Measurements from ENCODE around the gene CTSC. TPM values are rescaled to one million over a fixed set of nuclear protein-coding genes. Genes with fewer than 3 reads are reported as not detected.

The CTSC gene
- total RNA-seq, 2 experiments from 2014 or later = 211 to 219 TPM

GRCh38 chr11:88300888-88301487 lies 36.5 kb downstream of the CTSC start:
- no peak for DNase-seq

DNA sequence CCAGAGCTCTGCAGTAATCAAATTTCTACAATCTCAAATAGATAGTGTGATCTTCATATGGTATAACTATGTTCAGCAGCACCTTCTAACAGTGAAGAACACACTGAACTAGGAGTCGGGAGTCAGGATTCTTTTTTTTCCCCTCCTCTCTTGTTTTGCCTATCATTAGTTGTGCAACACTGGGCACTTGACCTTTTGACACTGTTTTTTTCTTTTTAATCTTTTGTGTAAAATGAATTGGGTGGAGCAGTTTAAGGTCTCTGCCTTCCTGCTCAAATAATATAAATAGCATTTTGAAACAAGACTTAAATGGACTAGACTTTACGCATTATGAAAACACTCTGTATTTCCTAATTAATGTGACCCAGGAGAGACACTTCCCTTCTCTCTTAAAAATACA lies 39.7 kb downstream of the CTSC start:
- no peak for ATAC-seq
- ChIA-PET CTCF (interaction anchor here (0.8 kb wide), 1 partner anchor 10 kb away, joined by 3 read pairs; no protein-coding TSS in a partner anchor), POLR2A (no interaction called here)
- H3K4me3 Mint-ChIP-seq = no peak overlapping the region
- no peaks in the 10 kb centered on the region for H3K27me3 Mint-ChIP-seq (ENCODE audit: low read depth)
- no peak overlapping the region for H3K27ac Mint-ChIP-seq
- H3K4me1 Mint-ChIP-seq (ENCODE audit: low read depth) = peaks cover 20% of the 10 kb centered on the region
- H3K9me3 Mint-ChIP-seq (ENCODE audit: insufficient read depth) = no peaks in the 10 kb centered on the region
- peaks cover 88% of the 10 kb centered on the region for H3K36me3 Mint-ChIP-seq (ENCODE audit: low read depth)
- DNase-seq = no peak

More at GRCh38 chr11:88300888-88301487, 36.5 kb downstream of the CTSC start:
- Mint-ChIP-seq H3K9me3 (ENCODE audit: insufficient read depth) (peaks cover 4% of the 10 kb centered on the region), H3K27ac (peak overlapping the region; percentile 45), H3K4me3 (no peak overlapping the region), H3K27me3 (ENCODE audit: low read depth) (no peaks in the 10 kb centered on the region), H3K36me3 (ENCODE audit: low read depth) (peaks cover 91% of the 10 kb centered on the region), H3K4me1 (ENCODE audit: low read depth) (peaks cover 36% of the 10 kb centered on the region)
- ATAC-seq = no peak
- CTCF ChIA-PET = interaction anchor here (1.6 kb wide), 1 partner anchor 243 kb away, joined by 3 read pairs; no protein-coding TSS in a partner anchor
- POLR2A ChIA-PET = interaction anchor here (0.7 kb wide), 1 partner anchor 37 kb away, joined by 3 read pairs; the partner anchor contains the start of gene CTSC

GRCh38 chr11:88297421-88297820 lies 40.1 kb downstream of the CTSC start:
- CTCF ChIA-PET = interaction anchor here (0.8 kb wide), 1 partner anchor 9 kb away, joined by 3 read pairs; no protein-coding TSS in a partner anchor
- no peak overlapping the region for H3K4me3 Mint-ChIP-seq
- H3K27ac Mint-ChIP-seq = no peak overlapping the region
- DNase-seq = no peak
- H3K27me3 Mint-ChIP-seq (ENCODE audit: low read depth) = no peaks in the 10 kb centered on the region
- ATAC-seq = no peak
- POLR2A ChIA-PET = no interaction called here
- H3K36me3 Mint-ChIP-seq (ENCODE audit: low read depth) = peaks cover 89% of the 10 kb centered on the region
- no peaks in the 10 kb centered on the region for H3K9me3 Mint-ChIP-seq (ENCODE audit: insufficient read depth)
- H3K4me1 Mint-ChIP-seq (ENCODE audit: low read depth) = peaks cover 16% of the 10 kb centered on the region

DNA sequence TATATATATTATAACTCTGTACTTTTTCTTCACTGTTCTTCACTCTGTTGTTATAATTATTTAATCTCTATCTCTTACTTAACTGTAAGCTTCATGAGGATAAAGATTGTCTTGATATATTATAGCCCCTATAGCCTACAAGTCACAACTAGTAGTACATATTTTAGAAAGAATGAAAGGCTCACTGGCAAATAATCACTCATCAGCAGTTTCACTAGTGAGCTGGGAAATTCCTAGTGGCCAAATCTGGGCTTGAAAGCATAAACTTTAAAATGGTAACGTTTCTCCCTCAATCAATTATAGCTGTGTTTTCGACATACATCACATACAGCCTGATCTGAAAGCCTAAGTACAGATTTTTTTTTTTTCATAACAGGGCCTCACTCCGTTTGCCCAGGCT lies 42.5 kb downstream of the CTSC start:
- Mint-ChIP-seq H3K27me3 (ENCODE audit: low read depth) (no peaks in the 10 kb centered on the region), H3K9me3 (ENCODE audit: insufficient read depth) (no peaks in the 10 kb centered on the region), H3K27ac (no peak overlapping the region), H3K4me3 (no peak overlapping the region), H3K36me3 (ENCODE audit: low read depth) (peaks cover 84% of the 10 kb centered on the region), H3K4me1 (ENCODE audit: low read depth) (no peaks in the 10 kb centered on the region)
- ATAC-seq (no peak), DNase-seq (no peak)
- POLR2A ChIA-PET = interaction anchor here (0.6 to 0.9 kb wide), 2 partner anchors 9 to 10 kb away, joined by 3 to 4 read pairs; no protein-coding TSS in a partner anchor
- CTCF ChIA-PET = interaction anchor here (1.1 to 1.3 kb wide), 2 partner anchors 63 to 249 kb away, joined by 4 to 5 read pairs; no protein-coding TSS in a partner anchor

- ChIA-PET CTCF (interaction anchor here (1.3 kb wide), 1 partner anchor 250 kb away, joined by 4 read pairs; no protein-coding TSS in a partner anchor), POLR2A (interaction anchor here (1.6 kb wide), 1 partner anchor 35 kb away, joined by 3 read pairs; no protein-coding TSS in a partner anchor)
- DNase-seq (no peak), ATAC-seq (no peak)
- Mint-ChIP-seq H3K4me1 (ENCODE audit: low read depth) (no peaks in the 10 kb centered on the region), H3K36me3 (ENCODE audit: low read depth) (peaks cover 82% of the 10 kb centered on the region), H3K9me3 (ENCODE audit: insufficient read depth) (no peaks in the 10 kb centered on the region), H3K4me3 (no peak overlapping the region), H3K27ac (no peak overlapping the region), H3K27me3 (ENCODE audit: low read depth) (no peaks in the 10 kb centered on the region)
Observed at GRCh38 chr11:88293931-88294330, 43.6 kb downstream of the CTSC start.

DNA sequence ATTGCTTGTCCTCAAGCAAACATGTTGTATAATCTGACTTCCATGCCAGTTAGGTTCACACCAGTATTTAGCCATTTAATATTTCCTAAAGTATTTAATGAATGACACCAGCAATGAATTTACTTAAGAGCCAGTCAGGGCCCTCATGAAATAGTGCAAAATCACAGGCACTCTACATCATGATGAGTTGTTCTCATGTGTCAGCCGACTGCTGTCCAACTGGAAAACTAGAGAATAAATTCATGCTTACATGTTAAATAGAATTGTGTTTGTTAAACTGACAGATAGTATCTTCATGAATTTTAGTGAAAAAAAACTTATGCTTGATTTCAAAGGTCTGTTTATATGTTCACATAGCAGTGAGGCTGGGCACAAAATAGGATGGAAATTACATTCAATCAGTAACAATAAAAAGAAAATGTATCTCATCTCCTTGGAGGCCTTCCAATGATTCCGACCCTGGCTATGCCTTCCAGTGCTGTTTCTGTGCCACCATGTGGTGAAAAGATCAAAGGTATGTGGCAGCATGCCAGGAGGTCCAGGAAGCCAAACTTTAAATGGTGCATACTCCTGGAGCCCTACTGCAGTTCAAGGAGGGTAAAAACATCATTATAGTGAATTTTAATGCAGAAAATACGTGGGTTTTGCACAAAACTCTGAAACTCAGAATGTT lies 45.2 kb downstream of the CTSC start:
- no peaks in the 10 kb centered on the region for H3K9me3 Mint-ChIP-seq (ENCODE audit: insufficient read depth)
- ChIA-PET CTCF (no interaction called here), POLR2A (interaction anchor here (1.4 kb wide), 1 partner anchor 11 kb away, joined by 3 read pairs; no protein-coding TSS in a partner anchor)
- no peak overlapping the region for H3K27ac Mint-ChIP-seq
- DNase-seq (no peak), ATAC-seq (no peak)
- no peaks in the 10 kb centered on the region for H3K27me3 Mint-ChIP-seq (ENCODE audit: low read depth)
- H3K4me1 Mint-ChIP-seq (ENCODE audit: low read depth) = no peaks in the 10 kb centered on the region
- no peak overlapping the region for H3K4me3 Mint-ChIP-seq
- H3K36me3 Mint-ChIP-seq (ENCODE audit: low read depth) = peaks cover 83% of the 10 kb centered on the region

GRCh38 chr11:88288560-88288959 lies 49.0 kb downstream of the CTSC start:
- POLR2A ChIA-PET = no interaction called here
- CTCF ChIA-PET = interaction anchor here (0.7 kb wide), 1 partner anchor 9 kb away, joined by 3 read pairs; no protein-coding TSS in a partner anchor
- Mint-ChIP-seq H3K27me3 (ENCODE audit: low read depth) (no peaks in the 10 kb centered on the region), H3K9me3 (ENCODE audit: insufficient read depth) (no peaks in the 10 kb centered on the region), H3K27ac (no peak overlapping the region), H3K4me3 (no peak overlapping the region), H3K36me3 (ENCODE audit: low read depth) (peaks cover 68% of the 10 kb centered on the region), H3K4me1 (ENCODE audit: low read depth) (no peaks in the 10 kb centered on the region)
- DNase-seq (no peak), ATAC-seq (no peak)

DNA sequence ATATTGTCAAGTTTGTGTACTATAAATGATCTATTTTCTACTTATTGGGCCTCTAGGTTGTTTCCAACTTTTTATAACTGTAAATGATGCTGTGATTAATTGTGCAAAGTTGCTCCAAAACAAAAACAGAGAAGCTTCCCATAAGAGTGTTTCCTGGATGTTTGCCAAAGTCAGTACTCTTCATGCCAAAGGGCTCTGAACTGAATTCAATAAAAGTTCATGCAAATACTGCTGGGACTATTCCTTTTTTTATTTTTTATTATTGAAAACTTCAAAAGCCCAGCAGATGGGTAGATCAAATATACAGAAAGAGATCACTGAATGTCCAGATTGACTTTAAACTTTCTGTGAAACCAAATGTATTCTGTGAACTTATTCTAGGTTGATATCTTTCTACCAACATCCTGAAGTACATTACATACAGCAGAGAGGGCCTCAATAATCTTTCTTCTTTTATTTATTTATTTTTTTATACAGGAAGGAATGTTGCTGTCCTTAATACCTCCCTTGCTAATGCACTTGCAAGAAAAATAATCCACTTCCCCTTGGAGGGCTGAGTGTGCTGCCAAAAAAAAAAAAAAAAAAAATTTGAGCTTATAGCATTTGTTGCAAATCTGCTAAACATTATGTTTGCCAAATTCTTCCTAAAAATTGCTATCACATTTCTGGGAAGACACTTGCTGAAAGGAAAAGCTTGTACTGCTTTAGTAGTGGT lies 53.0 kb downstream of the CTSC start:
- Mint-ChIP-seq H3K4me3 (no peak overlapping the region), H3K27me3 (ENCODE audit: low read depth) (no peaks in the 10 kb centered on the region), H3K9me3 (ENCODE audit: insufficient read depth) (no peaks in the 10 kb centered on the region), H3K27ac (no peak overlapping the region), H3K36me3 (ENCODE audit: low read depth) (peaks cover 60% of the 10 kb centered on the region), H3K4me1 (ENCODE audit: low read depth) (no peaks in the 10 kb centered on the region)
- POLR2A ChIA-PET = no interaction called here
- ATAC-seq (no peak), DNase-seq (no peak)
- CTCF ChIA-PET = no interaction called here

- ATAC-seq = no peak
- Mint-ChIP-seq H3K27ac (no peak overlapping the region), H3K27me3 (ENCODE audit: low read depth) (no peaks in the 10 kb centered on the region), H3K4me3 (no peak overlapping the region), H3K36me3 (ENCODE audit: low read depth) (peaks cover 52% of the 10 kb centered on the region), H3K9me3 (ENCODE audit: insufficient read depth) (no peaks in the 10 kb centered on the region), H3K4me1 (ENCODE audit: low read depth) (no peaks in the 10 kb centered on the region)
- CTCF ChIA-PET = no interaction called here
- POLR2A ChIA-PET = no interaction called here
- no peak for DNase-seq
Observed at GRCh38 chr11:88282747-88283515, 54.6 kb downstream of the CTSC start.

- no peak for ATAC-seq
- ChIA-PET POLR2A (interaction anchor here (1.4 kb wide), 1 partner anchor 12 kb away, joined by 3 read pairs; no protein-coding TSS in a partner anchor), CTCF (no interaction called here)
- Mint-ChIP-seq H3K36me3 (ENCODE audit: low read depth) (peaks cover 39% of the 10 kb centered on the region), H3K4me3 (no peak overlapping the region), H3K4me1 (ENCODE audit: low read depth) (no peaks in the 10 kb centered on the region), H3K9me3 (ENCODE audit: insufficient read depth) (no peaks in the 10 kb centered on the region), H3K27me3 (ENCODE audit: low read depth) (no peaks in the 10 kb centered on the region), H3K27ac (no peak overlapping the region)
- DNase-seq = no peak
Observed at GRCh38 chr11:88281317-88281712, 56.2 kb downstream of the CTSC start.

DNA sequence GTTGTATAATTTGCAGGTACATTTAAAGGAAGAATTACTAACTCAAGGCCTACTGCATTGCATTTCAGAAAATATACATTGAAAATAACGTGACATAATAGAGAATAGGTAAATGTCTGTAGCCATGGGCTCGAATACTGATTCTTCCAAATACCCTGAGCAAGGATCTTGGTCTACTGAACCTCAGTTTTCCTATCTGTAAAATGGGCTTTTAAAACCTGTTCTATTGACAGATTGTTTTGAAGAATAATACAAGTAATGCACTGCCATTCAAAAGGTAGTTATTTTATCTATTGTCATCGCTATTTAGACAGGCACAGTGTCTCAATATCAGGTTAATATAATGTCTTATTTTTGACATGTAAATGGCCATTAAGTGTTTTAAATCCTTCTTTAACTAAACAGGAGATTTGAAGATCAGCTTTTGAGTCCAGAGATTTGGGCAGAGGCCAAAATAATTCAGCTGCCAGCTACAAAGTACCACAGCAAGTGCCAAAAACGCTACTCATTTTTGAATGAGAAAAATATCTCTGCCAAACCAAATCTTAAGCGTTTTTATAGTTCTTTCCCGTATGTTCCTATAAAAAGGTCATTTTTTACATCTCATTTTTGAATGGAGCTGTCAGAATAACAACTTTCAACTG lies 56.7 kb downstream of the CTSC start:
- Mint-ChIP-seq H3K4me1 (ENCODE audit: low read depth) (no peaks in the 10 kb centered on the region), H3K27ac (no peak overlapping the region), H3K9me3 (ENCODE audit: insufficient read depth) (no peaks in the 10 kb centered on the region), H3K36me3 (ENCODE audit: low read depth) (peaks cover 38% of the 10 kb centered on the region), H3K4me3 (no peak overlapping the region), H3K27me3 (ENCODE audit: low read depth) (no peaks in the 10 kb centered on the region)
- ATAC-seq (no peak), DNase-seq (no peak)
- CTCF ChIA-PET = no interaction called here
- POLR2A ChIA-PET = interaction anchor here (1.4 kb wide), 1 partner anchor 12 kb away, joined by 3 read pairs; no protein-coding TSS in a partner anchor

All from activated CD8-positive, alpha-beta T cell treated with anti-CD3 and anti-CD28 coated beads, Interleukin-2, amount 10 ng/mL, durations not matched to agents 7 days and 5 days (primary cell).